ENCODE measurements around the gene LBP.

DNA sequence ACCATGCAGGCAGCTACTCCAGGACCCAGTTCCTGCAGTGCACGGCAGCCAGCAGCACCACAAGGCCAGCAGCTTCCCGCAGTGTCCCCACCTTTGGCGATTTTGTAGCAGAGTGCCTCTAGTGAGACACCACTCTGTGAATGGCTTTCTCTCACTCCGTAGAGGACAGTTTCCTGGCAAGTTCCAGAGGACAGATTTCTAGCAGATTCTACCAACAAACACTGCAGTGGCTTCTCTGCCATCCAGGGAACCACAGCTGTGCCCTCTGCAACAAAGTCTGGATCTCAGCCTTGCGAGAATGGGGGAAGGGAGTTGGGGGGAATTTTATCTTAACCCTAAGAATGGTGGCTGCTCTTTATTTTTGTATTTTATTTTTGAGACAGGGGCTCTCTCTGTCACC, 60.2 kb downstream of the LBP start:
- no peak for TF ChIP-seq CTCF (IDR thresholded peaks at IDR 0.05 in 4 of 5, conservative IDR thresholded peaks at IDR 0.05 in 1 of 5)
- no peak for TF ChIP-seq POLR2A (IDR thresholded peaks at IDR 0.05)

Data from gastrocnemius medialis (tissue), 4 donors.